Ovary (tissue), 3 donors: ENCODE measurements around the gene ONECUT3.

Experiments
- CTCF ChIP-seq, 3 donors: fragments of 450-650 bp in 2 of 3; fragments of 200-600 bp in 1 of 3; IDR thresholded peaks; one replicate each; pipeline versions ENCODE4 v1.5.1 to v1.8.0; 2016 to 2022; ENCODE audit warnings: antibody characterized with exemption in 3 of 3, mild to moderate bottlenecking in 1 of 3
- POLR2A ChIP-seq: fragments of 450-650 bp; IDR thresholded peaks from one replicate; pipeline ENCODE4 v1.6.1; 2017; ENCODE audit warnings: antibody characterized with exemption, mild to moderate bottlenecking, moderate library complexity
- donor health status: DM: no; HTN: no; CAD: no.

GRCh38 chr19:1777149-1777548, 23.8 kb downstream of the ONECUT3 start:
- TF ChIP-seq CTCF (IDR thresholded peaks at IDR 0.05) (no peak), POLR2A (no peak)
